ENCODE measurements around the gene MYH11.
"Not testable (repeated sequence)": the region's sequence is repeated elsewhere in the genome, so short reads cannot be mapped to it uniquely, and the experiment has no call there.

The MYH11 gene

DNA sequence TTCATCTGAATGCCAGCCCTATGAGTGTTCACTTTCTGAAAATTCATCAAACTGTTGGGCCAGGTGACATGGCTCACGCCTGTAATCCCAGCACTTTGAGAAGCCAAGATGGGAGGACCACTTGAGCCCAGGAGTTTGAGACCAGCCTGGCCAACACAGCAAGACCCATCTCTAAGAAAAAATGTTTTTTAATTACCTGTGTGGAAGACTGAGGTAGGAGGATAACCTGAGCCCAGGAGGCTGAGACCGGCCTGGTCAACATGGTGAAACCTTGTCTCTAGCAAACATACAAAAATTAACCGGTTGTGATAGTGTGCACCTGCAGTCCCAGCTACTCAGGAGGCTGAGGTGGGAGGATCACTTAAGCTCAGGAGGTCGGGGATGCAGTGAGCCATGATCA, 10.3 kb downstream of the MYH11 start:
- no peak for DNase-seq (ENCODE audit: low read depth in 1 of 2, low spot score in 1 of 2)

DNA sequence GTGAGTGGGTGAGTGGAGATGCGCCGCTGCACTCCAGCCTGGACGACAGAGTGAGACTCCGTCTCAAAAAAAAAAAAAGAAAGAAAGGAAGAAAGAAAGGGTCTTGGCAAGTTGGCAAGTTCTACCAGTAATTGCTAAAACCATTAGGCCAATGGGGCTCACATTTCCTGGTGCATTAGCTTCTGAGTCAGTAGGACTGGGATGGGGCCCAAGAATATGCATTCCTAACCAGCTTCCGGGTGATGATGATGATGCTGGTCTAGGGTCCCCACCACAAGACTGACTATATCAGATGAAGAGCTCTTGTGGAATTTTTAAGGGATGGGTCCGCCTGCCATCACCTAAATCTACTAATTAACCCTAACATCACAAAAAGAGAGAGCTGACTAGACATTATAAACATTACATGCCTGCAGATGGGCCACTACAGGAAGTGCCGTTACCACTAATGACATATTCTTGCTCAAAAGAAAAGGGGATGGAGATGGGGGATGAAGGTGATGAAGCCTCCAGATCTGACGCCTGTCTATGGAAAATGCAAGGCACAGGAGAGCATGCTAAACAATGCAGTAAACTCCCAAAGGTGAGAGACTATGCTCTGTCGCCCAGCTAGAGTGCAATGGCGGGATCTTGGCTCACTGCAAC, 13.1 kb downstream of the MYH11 start:
- DNase-seq (ENCODE audit: low read depth in 1 of 2, low spot score in 1 of 2) = no peak

DNA sequence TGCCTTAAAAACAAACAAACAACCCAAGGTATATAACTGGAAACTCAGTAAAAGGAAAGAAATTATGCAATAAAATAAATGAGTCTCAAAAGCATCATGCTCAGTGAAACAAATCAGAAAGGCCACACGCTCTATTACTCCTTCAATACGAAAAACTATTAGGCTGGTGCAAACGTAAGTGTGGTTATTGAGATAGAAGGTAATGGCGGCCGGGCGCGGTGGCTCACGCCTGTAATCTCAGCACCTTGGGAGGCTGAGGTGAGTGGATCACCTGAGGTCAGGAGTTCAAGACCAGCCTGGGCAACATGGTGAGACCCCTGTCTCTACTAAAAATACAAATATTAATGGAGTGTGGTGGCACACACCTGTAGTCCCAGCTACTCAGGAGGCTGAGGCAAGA, 17.6 kb downstream of the MYH11 start:
- not testable (repeated sequence) for DNase-seq (ENCODE audit: low read depth in 1 of 2, low spot score in 1 of 2)

DNA sequence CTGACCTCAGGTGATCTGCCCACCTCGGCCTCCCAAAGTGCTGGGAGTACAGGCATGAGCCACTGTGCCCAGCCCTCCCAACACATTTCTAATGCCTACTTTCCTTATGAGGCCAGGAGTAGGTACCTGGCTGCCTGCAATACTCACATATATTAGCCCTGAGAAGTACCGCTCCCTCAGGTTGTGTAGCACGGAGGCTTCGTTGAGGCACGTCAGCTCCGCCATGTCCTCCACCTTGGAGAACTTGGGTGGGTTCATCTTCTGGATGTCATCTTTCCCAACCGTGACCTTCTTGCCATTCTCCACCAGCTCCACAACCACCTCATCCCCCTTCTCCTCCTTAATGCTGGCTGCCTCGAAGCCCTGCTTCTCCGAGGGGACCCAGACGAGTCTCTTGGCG, 19.1 kb downstream of the MYH11 start:
- no peak for DNase-seq (ENCODE audit: low read depth in 1 of 2, low spot score in 1 of 2)

DNA sequence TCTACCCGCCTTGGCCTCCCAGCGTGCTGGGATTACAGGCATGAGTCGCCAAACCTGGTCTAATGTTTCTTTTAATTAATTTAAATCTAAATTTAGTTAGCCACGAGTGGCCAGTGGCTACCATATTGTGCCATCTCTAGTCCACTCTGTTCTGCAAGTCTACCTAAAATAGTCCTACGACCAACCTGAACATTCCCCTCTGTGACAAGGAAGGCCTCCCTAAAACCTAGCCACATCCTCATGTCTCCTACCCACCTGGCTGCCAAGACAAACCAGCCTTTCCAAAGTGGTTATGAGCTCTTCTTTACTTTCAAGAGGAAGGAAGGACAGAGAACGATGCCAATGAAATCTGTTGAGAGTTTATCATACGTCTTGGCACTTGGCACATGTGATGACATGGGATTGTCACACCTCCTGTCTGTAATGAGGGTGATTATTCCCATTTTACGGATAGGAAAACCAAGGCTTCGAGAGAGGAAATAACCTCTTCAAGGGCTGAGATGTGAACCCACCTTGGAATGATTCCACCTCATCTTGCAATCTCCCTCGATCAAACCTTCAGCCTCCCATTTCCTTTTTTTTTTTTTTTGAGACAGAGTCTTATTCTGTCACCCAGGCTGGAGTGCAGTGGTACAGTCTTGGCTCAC, 19.7 kb downstream of the MYH11 start:
- no peak for DNase-seq (ENCODE audit: low read depth in 1 of 2, low spot score in 1 of 2)

DNA sequence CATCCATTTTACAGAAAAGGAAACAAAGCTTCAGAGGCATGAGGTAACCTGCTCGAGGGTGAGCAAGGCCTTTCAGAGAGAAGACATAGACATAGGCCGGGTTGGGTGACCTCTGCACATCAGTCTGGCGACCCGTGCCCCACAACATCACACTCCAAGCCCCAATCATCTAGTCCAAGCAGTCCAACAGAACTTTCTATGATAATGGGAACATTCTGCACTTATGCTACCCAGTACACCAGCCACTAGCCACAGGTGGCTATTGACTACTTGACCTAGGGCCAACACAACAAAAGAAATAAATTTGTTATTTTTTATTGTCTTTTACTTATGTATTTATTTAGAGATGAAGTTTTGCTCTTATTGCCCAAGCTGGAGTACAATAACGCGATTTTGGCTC, 20.8 kb downstream of the MYH11 start:
- no peak for DNase-seq (ENCODE audit: low read depth in 1 of 2, low spot score in 1 of 2)

DNA sequence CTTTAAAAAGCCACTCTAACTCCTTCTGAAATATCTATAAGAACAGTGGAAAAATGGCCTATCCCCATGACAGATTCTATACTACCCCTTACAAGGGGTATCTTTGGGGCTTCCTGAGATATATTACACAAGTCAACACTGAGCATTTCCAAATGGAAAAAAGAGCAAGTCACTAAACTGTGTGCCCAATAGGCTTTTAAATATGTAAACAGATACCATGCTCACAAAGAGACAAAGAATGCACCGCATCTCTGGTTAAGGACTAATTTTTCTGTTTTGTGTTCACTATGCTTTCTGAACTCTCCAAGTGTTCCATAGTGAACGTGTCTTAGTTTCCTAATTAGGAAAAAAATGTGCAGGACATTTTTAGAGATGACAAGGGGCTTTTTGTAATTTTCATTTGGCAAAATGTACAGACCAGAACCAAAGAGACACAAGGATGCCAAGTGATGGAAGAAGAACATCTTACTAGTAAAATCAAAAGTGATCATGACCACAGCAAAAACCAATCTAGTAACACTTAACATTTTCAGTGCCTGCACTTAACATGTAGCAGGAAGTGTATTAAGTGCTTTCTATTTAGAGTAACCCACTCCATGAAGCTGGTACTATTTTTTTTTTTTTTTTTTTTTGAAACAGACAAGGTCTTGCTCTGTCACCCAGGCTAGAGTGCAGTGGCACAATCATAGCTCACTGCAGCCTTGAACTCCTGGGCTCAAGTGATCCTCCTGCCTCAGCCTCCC, 21.5 kb downstream of the MYH11 start:
- no peak for DNase-seq (ENCODE audit: low read depth in 1 of 2, low spot score in 1 of 2)

DNA sequence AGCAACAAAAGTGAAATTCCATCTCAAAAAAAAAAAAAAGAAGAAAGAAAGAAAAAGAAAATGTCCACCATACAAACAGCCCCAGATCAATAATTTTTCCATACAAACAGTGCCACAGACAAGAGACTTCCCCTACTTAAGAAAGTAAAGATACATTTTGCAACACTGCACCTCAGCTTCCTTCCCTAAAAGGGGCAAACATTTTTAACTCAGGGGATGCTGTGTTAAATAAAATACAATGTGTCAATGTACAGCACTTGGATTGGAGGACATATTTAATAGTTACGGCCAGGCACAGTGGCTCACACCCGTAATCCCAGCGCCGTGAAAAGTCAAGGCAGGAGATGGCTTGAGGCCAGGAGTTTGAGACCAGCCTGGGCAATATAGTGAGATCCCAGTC, 22.3 kb downstream of the MYH11 start:
- no peak for DNase-seq (ENCODE audit: low read depth in 1 of 2, low spot score in 1 of 2)

DNA sequence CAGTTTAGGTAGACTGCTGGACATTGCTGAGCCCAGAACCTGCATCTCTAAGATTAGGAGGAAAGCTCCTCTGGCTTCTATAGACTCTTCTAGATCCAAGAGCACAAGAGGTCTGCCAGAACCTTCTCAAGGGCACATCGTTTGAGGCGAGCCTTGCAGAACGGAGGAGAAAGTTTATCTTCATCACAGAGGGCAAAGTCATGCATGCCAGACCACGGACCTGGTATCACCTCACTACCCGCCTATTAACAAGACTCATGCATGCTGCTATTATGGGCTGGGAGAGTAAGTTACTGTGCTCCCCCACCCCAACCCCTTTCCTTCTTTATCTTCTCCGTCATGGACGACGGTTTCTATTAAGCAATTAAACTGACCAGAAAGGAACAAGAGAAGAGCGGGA, 23.3 kb downstream of the MYH11 start:
- DNase-seq (ENCODE audit: low read depth in 1 of 2, low spot score in 1 of 2) = no peak

DNA sequence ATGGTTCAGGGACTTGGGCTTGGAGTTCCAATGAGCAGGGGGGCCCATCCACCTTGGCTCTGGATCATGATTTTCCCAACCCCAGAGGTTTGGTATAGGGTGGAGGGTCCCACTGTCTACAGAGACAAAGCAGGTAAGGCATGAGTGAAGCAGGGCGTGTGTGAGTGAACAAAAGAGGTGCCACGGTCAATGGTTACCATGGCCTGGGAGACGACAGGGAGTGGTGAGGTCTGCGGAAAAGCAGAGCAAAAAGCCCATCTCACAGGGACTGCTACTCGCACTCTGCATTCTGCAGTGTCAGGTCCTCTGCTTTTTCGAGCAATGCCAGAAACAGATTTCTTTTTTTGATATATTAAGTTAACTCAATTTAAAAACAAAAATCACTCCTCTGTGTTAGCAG, 24.6 kb downstream of the MYH11 start:
- DNase-seq (ENCODE audit: low read depth in 1 of 2, low spot score in 1 of 2) = no peak

DNA sequence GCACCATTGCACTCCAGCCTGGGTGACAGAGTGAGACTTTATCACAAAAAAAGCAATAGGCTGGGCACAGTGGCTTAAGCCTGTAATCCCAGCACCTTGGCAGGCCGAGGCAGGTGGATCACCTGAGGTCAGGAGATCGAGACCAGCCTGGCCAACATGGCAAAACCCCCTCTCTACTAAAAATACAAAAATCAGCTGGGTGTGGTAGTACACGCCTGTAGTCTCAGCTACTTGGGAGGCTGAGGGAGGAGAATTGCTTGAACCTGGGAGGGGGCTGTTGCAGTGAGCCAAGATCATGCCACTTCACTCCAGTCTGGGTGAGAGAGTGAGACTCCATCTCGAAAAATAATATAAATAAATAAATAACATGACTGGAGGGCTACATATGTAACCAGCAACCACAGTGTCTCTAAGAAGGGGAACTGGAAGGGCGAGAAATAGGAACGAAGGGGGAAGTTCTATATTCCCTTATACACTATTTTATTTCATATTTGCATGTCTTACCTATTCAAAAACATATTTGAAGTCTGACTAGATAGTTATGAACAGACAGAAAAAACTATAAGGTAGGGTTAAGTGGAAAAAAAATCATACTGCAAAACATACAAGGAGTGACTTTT, 25.9 kb downstream of the MYH11 start:
- no peak for DNase-seq (ENCODE audit: low read depth in 1 of 2, low spot score in 1 of 2)

DNA sequence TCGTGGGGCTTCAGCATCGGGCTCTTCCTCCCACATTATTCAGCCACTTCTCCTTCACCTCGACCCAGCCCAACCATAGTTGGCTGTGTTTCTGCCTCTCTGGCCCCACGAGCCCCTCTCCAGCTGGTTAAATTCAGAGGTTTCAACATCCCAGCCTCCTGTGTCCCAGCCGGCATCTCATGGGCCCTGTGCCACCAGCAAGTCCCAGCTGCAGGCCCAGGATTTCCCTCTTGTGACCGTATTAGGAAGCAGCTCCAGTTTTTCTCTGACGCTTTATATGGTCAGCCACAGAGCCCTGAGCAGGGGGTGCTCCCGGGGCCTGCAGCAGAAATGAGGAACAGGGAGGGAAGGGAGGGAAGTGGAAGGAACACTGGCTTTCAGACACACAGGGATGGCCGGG, 27.4 kb downstream of the MYH11 start:
- no peak for DNase-seq (ENCODE audit: low read depth in 1 of 2, low spot score in 1 of 2)

DNA sequence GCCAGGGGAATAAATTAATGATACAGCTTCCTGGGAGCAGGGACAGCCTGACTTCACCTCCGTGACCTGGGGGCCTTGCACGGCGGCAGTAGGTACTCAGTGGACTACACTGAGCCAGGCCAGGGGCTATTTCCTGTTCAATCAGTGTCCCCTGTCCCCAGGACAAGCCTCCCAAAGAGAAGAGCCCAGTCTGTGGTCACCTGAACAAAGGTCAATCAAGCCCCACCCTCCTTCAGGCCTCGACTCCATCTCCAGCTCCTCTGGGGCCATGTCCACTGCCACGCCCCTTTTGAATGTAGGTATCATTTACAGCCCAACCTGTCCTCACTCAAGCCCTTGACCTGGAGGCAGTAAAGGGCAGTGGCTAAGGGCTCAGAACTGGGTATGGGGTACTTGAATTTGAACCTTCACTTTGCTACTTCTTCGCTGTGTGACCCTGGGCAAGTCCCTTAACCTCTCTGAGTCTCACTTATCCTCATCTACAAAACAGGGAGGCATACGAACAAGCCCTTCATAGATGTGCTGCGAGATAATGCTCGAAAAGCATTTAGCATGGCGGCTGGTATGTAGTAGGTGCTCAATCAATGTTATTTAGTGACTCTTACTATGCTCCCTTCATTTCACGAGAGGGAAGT, 29.0 kb downstream of the MYH11 start:
- no peak for DNase-seq (ENCODE audit: low read depth in 1 of 2, low spot score in 1 of 2)

DNA sequence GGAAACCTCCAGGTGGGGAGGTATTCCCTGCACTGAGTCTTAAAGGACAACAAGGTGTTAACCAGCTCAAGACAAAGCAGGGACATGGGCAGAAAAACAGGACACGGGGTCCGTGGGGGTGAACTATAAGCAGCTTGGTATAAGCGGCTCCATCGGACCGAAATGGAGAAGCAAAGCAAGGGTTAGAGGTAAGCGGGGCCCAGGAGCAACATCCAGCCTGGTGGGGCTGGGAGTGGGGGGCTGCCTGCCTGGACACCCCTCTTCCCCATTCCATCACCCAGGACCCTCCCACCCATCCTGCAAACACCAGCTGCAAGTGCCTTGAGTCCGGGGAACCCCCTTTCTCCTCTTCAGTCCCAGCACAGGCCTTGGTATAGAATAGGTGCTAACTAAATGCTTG, 29.5 kb downstream of the MYH11 start:
- no peak for DNase-seq (ENCODE audit: low read depth in 1 of 2, low spot score in 1 of 2)

DNA sequence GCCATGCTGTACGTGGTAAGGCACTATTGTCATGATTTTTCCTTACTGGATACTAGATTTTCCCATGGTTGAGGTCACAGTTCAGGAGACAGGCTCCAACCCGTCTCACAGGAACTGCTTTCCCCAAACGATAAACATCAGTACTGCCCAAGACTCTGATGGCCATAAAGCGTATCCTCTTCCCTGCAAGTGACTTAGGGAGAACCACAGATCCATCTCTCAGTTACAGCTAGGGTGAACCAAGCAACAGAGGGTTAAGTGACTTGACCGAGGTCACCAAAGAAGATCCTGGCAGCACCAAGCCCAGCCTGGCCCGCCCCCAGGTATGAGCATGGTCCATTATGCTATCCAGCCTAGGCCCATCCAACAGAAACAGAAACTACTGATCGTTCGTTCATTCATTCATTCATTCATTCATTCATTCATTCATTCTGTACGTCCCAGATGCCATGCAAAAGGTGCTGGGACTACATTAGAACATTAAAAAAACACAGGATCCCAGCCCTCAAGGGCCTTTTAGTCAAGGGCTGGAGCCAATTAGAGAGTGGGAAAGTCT, 31.0 kb downstream of the MYH11 start:
- no peak for DNase-seq (ENCODE audit: low read depth in 1 of 2, low spot score in 1 of 2)

DNA sequence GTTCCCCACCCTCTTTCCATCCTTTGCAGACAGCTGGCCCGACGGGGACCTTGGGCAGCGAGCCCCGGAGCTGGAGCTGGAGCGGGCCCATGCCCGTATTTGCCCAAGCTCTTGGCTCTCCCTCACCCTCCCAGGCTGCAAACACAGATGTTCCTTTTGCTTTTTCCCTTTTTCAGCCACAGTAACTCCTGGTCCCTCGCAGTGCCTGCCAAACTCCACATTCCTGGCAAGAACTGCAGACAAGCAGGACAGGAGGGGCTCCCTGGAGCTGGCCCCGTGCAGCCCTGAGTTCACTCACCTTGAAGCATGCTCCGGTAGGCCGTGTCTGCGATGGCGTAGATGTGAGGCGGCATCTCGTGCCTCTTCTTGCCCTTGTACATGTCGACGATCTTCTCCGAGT, 33.9 kb downstream of the MYH11 start:
- no peak for DNase-seq (ENCODE audit: low read depth in 1 of 2, low spot score in 1 of 2)

DNA sequence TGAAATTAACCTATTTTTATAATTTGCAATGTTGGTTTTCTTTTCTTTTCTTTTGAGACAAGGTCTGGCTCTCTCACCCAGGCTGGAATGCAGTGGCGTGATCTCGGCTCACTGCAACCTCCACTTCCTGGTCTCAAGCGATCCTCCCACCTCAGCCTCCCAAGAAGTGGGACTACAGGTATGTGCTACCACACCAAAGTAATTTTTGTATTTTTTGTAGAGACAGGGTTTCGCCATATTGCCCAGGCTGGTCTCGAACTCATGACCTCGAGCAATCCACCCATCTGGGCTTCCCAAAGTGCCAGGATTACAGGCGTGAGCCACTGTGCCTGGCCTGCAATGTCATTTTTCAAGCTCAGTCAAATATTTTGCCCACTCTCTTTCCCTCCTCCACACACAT, 36.0 kb downstream of the MYH11 start:
- DNase-seq (ENCODE audit: low read depth in 1 of 2, low spot score in 1 of 2) = no peak

DNA sequence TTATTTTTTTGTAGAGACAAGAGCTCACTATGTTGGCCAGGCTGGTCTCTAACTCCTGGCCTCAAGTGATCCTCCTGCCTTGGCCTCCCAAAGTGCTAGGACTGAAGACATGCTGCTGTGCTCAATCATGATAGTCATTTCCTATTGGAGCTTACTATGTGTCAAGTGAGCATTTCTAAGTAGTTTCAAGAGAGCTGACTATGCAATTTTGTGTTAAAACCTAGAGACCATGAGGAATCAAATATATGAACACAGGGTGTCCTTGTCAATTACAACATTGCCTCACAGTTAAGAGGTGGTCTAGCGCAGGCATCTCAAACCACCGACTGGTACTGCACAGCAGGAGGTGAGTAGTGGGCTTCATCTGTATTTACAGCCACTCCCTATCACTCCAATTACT, 37.8 kb downstream of the MYH11 start:
- DNase-seq (ENCODE audit: low read depth in 1 of 2, low spot score in 1 of 2) = no peak

DNA sequence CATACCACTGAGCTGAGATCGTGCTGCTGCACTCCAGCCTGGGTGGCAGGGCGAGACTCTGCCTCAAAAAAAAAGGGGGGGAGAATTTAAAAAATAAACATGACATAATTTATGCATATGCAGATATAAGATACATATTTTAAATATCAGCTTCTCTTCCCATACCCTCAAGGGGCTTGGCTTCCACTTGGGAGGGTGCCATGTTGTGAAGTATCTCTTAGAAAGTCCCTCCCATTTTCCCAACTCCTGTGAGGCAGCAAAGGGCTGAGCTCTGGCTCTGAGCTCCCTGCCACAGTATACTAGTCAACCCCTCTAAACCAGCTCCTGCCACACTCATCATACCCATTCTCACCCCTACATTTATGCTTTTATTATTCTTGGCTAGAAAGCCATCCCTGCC, 39.4 kb downstream of the MYH11 start:
- no peak for DNase-seq (ENCODE audit: low read depth in 1 of 2, low spot score in 1 of 2)

DNA sequence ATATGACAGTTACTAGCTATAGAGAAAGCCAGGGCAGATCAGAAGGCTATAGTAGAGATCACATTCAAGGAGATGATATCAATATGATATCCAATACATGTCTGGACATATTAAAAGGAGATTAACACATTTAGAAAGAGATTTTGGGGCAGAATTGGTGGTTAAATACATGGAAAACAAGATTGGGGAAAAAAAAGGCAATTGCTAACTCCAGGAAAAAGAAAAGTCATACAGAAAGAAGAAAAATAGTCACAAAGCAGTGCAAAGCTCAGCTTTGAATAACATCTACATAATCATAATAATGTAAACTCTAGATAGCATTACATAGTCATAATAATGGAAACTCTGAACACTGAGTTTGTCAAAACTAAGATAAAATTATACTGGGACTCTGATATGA, 40.6 kb downstream of the MYH11 start:
- DNase-seq (ENCODE audit: low read depth in 1 of 2, low spot score in 1 of 2) = no peak

DNA sequence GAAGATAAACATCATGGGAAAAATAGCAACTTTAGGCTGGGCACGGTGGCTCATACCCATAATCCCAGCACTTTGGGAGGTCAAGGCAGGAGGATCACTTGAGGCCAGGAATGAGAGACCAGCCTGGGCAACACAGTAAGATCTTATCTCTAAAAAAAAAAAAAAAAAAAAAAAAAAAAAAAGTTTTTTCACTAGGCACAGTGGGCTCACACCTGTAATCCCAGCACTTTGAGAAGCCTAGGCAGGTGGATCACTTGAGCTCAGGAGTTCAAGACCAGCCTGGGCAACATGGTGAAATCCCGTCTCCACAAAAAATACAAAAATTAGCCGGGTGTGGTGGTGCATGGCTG, 44.5 kb downstream of the MYH11 start:
- not testable (repeated sequence) for DNase-seq (ENCODE audit: low read depth in 1 of 2, low spot score in 1 of 2)

All from activated T-helper 1 cell treated with anti-CD3 and anti-CD28 coated beads, Interleukin-2, amount 50 U/mL, for 16 hours (primary cell).